Hepatic stellate cell (primary cell): ENCODE measurements around the gene RAMACL.
"Not testable (repeated sequence)": the region's sequence is repeated elsewhere in the genome, so short reads cannot be mapped to it uniquely, and the experiment has no call there.

Experiments
- DNase-seq: peaks from one replicate; pipeline ENCODE4 v3.0.0; 2011; ENCODE audit warnings: low spot score

RAMACL gene

GRCh38 chr6:166586424-166587156 is at the start of gene RAMACL:
Gene RAMACL (minus strand): TSS chr6:166586678. CDS start chr6:166586477, 201 bp downstream.
- no peak for DNase-seq

- DNase-seq, result no peak
Observed at GRCh38 chr6:166635013-166635970, 48.8 kb upstream of the RAMACL start.

- not testable (repeated sequence) for DNase-seq
Observed at GRCh38 chr6:166634581-166634980, 48.1 kb upstream of the RAMACL start.

- DNase-seq, result peak; percentile 90
Observed at GRCh38 chr6:166633732-166634535, 47.5 kb upstream of the RAMACL start.

GRCh38 chr6:166632731-166633130 is 46.3 kb upstream of the RAMACL start:
- no peak for DNase-seq

GRCh38 chr6:166630462-166630861 is 44.0 kb upstream of the RAMACL start:
- no peak for DNase-seq

GRCh38 chr6:166629628-166630027 is 43.1 kb upstream of the RAMACL start:
- DNase-seq, result no peak

GRCh38 chr6:166627875-166628801 is 41.7 kb upstream of the RAMACL start:
- DNase-seq, result peak; percentile 54

- peak; percentile 98 for DNase-seq
Observed at GRCh38 chr6:166627033-166627874, 40.8 kb upstream of the RAMACL start, which contains the start of gene RPS6KA2. Gene RPS6KA2 (minus strand): TSS chr6:166627251. CDS start chr6:166627019, 232 bp downstream.

GRCh38 chr6:166626177-166627032 is 39.9 kb upstream of the RAMACL start:
- no peak for DNase-seq

GRCh38 chr6:166625356-166625755 is 38.9 kb upstream of the RAMACL start:
- DNase-seq, result peak; percentile 62

- no peak for DNase-seq
Observed at GRCh38 chr6:166624275-166624674, 37.8 kb upstream of the RAMACL start.

- no peak for DNase-seq
Observed at GRCh38 chr6:166623318-166623717, 36.8 kb upstream of the RAMACL start.

- DNase-seq, result no peak
Observed at GRCh38 chr6:166621114-166621540, 34.6 kb upstream of the RAMACL start.

GRCh38 chr6:166620478-166621113 is 34.1 kb upstream of the RAMACL start:
- no peak for DNase-seq

GRCh38 chr6:166619912-166620311 is 33.4 kb upstream of the RAMACL start:
- peak; percentile 80 for DNase-seq

- peak; percentile 82 for DNase-seq
Observed at GRCh38 chr6:166618866-166619761, 32.6 kb upstream of the RAMACL start.
